ENCODE data around the gene KIF6. TPM values are rescaled to one million over a fixed set of nuclear protein-coding genes. Genes with fewer than 3 reads are reported as not detected.

KIF6 gene, protein sequence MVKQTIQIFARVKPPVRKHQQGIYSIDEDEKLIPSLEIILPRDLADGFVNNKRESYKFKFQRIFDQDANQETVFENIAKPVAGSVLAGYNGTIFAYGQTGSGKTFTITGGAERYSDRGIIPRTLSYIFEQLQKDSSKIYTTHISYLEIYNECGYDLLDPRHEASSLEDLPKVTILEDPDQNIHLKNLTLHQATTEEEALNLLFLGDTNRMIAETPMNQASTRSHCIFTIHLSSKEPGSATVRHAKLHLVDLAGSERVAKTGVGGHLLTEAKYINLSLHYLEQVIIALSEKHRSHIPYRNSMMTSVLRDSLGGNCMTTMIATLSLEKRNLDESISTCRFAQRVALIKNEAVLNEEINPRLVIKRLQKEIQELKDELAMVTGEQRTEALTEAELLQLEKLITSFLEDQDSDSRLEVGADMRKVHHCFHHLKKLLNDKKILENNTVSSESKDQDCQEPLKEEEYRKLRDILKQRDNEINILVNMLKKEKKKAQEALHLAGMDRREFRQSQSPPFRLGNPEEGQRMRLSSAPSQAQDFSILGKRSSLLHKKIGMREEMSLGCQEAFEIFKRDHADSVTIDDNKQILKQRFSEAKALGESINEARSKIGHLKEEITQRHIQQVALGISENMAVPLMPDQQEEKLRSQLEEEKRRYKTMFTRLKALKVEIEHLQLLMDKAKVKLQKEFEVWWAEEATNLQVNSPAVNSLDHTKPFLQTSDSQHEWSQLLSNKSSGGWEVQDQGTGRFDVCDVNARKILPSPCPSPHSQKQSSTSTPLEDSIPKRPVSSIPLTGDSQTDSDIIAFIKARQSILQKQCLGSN
- total RNA-seq = under 0.01 TPM in 1 of 2 replicates, not detected in the other

DNA sequence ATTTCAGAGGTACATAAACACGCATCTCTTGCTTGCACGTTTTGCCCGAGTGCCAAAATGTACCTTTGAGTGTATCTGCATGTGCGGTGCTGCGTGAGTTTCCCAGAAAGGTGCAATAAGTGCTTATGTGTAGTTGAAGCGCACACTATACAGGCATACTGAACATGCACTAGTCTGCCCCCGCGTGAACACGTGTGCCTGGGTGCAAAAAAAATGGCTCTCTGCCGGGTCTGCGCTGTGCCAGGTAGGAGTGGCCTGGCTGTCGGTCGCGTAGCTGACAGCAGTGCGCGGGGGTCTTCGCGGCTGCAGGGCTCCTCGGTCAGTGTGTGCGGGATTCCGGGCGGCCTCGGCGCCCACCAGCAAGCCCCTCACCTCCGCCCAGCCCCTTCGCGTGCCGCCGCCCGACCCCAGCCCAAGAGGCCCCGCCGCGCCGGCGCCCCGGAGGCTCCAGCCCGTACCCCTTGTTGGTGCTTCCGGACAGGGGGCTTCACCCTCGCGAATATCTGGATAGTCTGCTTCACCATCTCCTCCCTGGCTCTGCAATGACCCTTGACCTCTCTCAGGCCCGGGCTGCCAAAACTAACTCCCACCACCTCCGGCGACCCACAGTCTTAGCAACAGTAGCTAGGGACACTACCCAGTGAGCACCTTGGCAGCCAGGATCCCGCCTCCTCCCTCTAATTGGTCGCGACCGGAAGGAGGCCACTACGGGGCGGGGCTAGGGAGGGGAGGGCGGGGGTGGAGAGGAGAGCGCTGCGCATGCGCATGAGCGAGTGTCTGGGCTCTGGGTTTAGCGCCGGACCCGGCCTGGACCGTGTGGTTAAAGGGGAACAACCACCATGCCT, at the start of gene KIF6:
Gene KIF6, minus strand, starts transcription at position 622 of the 845 bp plus-strand sequence. Its CDS starts 98 bp downstream, at position 524.

DNA sequence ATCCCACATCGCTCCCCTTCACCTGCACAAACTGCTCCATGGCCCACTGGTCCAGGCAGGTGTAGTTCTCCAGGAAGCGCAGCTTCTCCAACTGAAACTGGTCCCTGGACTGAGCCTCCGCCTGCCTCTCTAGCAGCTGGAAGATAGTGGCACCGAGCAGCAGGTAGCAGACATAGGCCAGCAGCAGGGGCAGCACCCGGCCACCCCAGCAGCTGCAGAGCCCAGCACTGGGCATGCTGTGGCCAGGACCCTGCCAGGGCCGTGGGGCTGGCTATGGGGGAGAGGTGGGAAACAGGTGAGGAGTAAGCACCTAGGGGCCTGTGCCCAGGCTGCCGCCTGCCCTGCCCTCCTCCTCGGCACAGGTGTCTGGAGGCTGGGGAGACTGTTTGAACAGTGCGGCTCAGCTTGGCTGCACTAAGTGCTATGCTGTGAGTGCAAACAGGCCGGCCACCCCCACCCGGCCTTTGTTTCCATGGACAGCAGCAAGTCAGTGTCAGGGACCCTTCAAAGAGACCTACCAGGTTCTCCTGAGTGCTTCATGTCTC, 402.8 kb downstream of the KIF6 start, which contains the start of gene KCNK16:
Gene KCNK16, minus strand, starts transcription at position 397 of the 545 bp plus-strand sequence. Its CDS starts 162 bp downstream, at position 235.

DNA sequence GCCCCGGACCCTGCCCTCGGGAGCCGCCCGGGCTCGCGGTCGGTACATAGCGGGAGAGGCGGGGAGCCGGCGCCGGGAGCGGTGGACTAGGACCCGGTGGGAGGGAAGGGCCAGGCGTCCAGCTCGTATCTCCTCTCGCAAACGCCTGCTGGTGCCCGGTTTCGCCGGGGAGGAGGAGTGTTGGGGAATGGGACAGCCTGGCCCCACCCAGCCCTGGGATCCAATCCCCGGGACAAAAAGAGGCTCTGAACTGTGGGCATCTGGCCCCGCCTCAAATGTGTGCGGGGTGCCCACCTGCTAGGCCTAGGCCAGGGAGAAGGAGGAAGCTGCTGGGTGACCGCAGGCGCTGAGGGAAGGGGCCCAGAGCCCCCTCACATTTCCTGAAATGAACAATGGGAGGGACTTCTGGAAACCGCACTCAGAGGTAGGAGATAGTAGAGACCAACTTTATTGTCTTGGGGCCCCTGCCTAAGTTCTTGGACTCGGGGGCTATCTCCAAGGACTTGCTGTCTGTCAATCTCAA, 410.9 kb downstream of the KIF6 start, which contains the start of gene KCNK17:
Gene KCNK17, minus strand, starts transcription at position 147 of the 523 bp plus-strand sequence. Its CDS starts 99 bp downstream, at position 48.

Small RNA genes lying within 50 kb of the gene (small RNA-seq; reads per million reads assigned to genes)
- not detected for gene RNU1-54P

Other genes with a start within 250 kb of the KIF6 start
- gene DAAM2, start 67.0 kb upstream of the KIF6 start, total RNA-seq = under 0.01 and 0.07 TPM in 2 replicates
- 10.5 and 15.7 TPM in 2 replicates for gene MOCS1, start 209.1 kb upstream of the KIF6 start, total RNA-seq

Measured in thoracic aorta endothelial cell (primary cell).